SKM-1 (cell line): ENCODE measurements around the gene TNRC18.

Experiments
- DNase-seq: peaks from one replicate; lab custom pipeline; 2025; ENCODE audit not compliant: unreplicated experiment; lab: John Stamatoyannopoulos, UW

Gene TNRC18

GRCh38 chr7:5428478-5429252 lies 5.0 kb upstream of the TNRC18 start:
- peak; percentile 45 for DNase-seq

GRCh38 chr7:5426226-5426475 lies 2.5 kb upstream of the TNRC18 start:
- DNase-seq: no peak

DNA sequence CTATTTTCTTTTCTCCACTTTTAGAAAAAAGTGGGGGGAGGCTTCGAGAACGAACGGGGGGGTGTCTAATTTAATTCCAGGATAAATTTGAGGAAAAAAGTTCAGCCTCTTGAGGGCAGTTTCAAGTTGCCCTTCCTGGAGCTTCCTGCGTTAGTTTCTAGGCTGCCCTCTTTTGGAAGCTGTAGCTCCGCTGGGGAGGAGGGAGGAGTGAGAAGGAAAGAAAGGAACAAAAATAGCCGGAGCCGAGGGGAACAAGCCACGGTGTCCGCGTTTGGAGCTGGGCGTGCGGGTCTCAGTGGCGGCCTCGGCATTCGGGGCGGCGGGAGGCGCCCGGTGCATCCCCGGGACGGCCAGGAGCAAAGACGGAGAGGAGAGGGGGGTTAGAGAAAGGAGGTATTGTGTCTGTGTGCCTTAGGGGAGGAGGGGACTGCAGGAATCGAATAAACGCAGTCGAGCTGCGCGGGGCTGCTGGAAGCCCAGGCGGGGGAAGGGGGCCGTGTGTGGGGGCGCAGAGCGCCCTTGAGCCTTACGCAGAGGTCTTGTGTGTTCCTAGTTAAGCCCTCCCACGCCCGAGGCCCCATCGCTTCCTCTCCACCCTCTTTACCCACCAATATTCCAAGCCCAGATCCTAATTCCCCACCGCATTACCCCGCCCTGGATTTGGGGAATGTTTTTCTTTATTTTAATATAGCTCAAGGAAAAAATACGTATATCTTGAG lies 2.0 kb upstream of the TNRC18 start:
- DNase-seq: no peak

GRCh38 chr7:5424749-5425506 lies 1.3 kb upstream of the TNRC18 start:
- DNase-seq: no peak

- DNase-seq: peak; percentile 98
Measured at GRCh38 chr7:5423976-5424748, 528 bp upstream of the TNRC18 start.

DNA sequence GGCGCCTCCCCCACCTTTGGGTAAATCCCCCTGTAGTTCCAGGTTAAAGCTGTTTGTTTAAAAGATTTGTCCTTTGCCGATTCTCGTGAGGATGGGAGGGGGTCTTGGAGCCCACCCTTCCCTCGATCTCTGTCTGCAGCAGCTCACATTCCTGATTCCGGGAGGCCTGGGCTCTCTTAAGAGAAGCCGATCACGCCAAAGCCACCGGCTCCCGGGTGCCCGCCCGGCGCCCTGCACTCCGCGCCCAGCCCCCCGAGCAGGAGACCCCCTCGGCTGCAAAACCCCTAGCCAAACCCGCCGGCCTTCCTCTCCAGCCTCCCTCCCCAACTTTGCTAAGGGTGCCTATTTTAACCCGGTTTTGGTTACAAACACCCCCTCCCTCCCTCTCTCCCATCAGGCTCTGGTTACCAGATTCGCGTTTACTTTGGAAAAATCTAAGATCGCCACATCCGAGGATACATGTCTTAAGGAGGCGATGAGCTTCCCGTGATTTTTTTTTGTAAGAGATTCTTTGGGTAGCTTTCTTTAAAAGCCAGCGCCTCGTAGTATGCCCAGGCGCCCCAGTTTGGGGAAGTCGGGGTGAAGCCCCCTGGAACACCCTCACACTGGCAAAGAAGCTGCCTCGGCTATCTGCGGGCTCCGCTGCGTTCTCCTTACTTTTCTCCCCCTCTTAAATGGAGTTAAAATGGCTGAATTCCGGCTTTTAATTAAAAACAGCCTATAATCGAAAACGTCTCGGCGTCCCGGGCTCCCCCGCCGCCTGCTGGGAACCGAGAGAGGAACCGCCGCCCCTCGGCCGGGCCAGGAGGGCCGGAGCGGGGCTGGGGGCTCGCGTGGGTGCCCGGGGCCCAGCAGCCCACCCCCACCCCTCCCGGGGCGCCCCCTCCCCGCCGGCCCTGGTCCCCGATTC lies 983 bp downstream of the TNRC18 start:
- DNase-seq: no peak

DNA sequence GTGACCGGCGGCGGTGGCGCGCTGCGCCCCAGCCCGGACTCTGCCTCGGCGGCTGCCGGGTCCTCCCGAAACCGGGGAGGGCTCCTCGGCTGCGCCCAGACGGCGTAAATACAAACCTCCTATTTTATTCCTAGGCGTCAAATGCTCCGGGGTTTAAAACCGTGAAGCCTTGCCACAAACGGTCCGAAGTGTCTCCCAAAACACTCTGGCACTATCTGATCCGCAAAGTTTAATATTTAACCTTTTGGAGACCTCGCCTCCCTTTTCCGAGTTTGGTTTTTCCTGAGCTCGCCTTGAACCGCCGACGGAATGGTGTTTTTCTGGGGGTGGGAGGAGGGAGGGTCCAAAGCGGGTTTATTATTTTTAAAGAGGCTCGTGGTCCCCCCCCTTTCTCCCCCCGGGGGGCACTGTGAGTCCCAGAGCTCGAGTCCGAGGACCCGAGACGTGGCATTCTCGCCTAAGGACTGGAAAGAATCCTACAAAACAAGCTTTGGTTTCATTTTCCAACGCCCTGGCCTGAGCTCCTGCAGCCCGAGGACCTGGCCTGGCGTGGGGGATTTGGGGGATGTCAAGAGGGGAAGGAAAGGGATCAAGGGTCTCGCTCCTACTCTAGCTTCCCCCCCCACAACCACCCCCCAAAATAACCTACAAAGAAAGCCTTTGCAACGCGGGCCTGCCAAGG lies 1.8 kb downstream of the TNRC18 start:
- DNase-seq: no peak

DNA sequence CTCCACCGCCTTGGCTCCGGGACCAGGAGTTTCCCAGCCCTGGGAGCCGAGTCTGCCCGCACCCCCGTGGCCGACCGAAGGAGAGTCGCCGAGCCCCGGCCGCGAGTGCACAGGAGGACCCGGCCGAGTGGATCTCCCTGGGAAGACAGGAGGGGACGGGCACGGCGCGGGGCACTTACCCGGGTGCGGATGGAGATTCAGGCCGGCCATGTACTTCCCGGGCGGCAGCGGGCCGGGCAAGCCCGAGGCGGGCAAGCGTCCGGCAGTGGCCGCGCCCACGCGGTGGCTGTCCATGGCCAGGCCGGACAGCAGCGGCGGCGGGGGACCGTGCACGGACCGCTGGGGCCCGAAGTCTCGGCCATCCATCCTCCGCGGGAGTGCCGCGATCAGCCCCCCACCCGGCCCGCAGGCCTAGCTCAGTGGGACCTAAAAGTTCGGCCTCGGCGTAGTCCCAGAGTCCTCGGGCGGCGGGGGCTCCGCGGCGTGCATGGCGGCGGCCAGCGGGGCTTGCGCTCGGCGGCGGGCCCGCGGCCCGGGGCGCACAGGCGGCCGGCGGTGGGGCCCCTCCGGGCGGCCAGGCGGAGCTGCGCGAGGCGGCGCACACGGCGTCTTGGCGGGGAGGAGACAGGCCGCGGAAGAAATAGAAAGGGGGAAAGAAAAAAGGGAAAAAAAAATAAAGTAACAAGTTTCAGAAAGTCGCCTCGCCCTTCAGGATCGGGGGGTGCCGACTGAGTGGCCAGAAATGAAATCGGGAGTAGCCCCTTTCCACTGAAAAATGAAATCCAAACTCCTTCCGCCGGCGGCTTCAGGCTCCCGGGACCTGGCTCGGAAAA lies 2.5 kb downstream of the TNRC18 start:
- no peak for DNase-seq

- DNase-seq: no peak
Measured at GRCh38 chr7:5420067-5420880, 3.4 kb downstream of the TNRC18 start.

- DNase-seq: no peak
Measured at GRCh38 chr7:5419539-5420066, 4.0 kb downstream of the TNRC18 start.

- no peak for DNase-seq
Measured at GRCh38 chr7:5418285-5418582, 5.4 kb downstream of the TNRC18 start.

DNA sequence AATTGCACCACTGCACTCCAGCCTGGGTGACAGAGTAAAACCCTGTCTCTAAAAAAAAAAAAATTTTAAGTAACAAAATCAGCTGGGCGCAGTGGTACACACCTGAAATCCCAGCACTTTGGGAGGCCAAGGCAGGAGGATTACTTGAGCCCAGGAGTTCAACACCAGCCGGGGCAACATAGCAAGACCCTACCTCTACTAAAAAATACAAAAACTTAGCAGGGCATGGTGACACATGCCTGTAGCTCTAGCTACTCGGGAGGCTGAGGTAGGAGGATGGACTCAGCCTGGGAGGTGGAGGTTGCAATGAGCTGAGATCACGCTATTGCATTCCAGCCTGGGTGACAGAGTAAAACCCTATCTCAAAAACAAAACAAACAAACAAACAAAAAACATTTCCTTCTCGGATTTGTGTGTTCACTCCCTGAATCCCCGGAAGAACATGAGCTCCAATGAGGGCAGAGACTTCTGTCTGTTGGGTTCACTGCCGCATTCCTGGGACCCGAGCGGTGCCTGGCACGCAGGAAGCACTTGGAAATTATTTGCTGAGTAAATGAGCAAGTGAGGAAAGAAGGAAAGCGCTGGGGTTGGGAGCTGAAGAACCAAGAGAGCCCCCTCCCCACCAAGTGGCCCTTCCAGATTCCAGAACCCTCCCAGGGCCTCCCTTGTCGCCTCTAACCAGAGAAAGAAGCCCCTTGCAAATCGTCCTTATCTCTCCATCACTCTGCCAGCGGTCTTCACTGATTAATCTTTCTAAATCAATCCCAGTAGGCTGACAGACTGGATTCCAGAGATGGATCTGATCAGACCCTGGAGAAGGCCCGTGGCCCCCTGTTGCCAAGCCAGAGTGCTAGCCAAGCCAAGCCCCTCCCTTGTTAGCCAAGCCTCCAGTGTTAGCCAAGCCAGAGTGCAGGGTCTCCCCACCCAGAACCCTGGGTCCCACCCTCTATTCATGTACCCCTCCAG lies 6.2 kb downstream of the TNRC18 start:
- no peak for DNase-seq

- DNase-seq: no peak
Measured at GRCh38 chr7:5414916-5415315, 8.7 kb downstream of the TNRC18 start.

DNA sequence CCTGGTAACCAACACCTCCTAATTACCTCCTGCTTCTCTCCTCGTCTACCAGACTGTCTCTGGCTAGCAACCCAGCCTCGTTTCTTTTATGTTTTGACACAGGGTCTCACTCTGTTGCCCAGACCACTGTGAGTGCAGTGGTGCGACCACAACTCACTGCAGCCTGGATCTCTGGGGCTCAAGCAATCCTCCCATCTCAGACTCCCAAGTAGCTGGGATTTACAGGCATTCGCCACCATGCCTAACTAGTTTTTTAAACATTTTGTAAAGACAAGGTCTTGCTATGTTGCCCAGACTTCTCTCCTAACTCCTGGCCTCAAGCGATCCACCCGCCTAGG lies 10.2 kb downstream of the TNRC18 start:
- DNase-seq: no peak

DNA sequence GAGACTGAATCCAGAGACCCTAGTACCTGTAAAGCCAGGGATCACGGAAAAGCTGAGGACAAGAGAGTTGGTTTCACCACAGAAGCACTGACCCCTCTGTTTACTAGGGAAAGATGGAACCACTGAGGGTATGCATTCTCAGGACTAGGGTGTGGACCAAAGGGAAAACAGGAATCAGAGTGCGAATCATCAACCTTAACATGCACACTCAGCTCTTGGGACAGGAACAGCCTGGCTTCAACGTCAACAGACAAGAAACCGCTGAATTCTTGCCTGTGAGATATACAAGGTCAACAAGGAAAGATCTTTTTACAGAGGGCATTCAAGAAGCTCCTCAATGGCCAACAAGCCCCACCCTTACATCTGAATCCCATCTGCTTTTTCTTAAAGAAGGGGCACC lies 14.9 kb downstream of the TNRC18 start:
- no peak for DNase-seq

GRCh38 chr7:5406957-5407945 lies 16.4 kb downstream of the TNRC18 start:
- no peak for DNase-seq
